SK-N-SH (cell line): ENCODE measurements around the gene OR5I1.

Experiments
- PBX3 ChIP-seq: IDR thresholded peaks from 2 replicates; pipeline ENCODE4; 2012
- RAD21 ChIP-seq: IDR thresholded peaks from 2 replicates; pipeline ENCODE4 v1.6.1; 2012; ENCODE audit warnings: mild to moderate bottlenecking, low read length
- TF ChIP-seq, protein P1 (sequence below): fragments of 200-600 bp; sonication (generic); IDR thresholded peaks from 2 replicates; pipeline ENCODE4 v1.6.1; 2017; ENCODE audit warnings: antibody characterized with exemption, mild to moderate bottlenecking, moderate library complexity

GRCh38 chr11:55902308-55902707 is 33.9 kb downstream of the OR5I1 start:
- TF ChIP-seq PBX3: no peak
- TF ChIP-seq, protein P1, sequence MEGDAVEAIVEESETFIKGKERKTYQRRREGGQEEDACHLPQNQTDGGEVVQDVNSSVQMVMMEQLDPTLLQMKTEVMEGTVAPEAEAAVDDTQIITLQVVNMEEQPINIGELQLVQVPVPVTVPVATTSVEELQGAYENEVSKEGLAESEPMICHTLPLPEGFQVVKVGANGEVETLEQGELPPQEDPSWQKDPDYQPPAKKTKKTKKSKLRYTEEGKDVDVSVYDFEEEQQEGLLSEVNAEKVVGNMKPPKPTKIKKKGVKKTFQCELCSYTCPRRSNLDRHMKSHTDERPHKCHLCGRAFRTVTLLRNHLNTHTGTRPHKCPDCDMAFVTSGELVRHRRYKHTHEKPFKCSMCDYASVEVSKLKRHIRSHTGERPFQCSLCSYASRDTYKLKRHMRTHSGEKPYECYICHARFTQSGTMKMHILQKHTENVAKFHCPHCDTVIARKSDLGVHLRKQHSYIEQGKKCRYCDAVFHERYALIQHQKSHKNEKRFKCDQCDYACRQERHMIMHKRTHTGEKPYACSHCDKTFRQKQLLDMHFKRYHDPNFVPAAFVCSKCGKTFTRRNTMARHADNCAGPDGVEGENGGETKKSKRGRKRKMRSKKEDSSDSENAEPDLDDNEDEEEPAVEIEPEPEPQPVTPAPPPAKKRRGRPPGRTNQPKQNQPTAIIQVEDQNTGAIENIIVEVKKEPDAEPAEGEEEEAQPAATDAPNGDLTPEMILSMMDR: no peak
- TF ChIP-seq RAD21: no peak
